ENCODE results near the gene ARMH4.

Gene ARMH4

GRCh38 chr14:57991353-57991752 is 160.7 kb downstream of the ARMH4 start:
- TF ChIP-seq GATA3 (IDR thresholded peaks at IDR 0.05; ENCODE audit: low read depth, low read length) (no peak), GATA2 (IDR thresholded peaks at IDR 0.05; ENCODE audit: low read depth, low read length) (no peak)

GRCh38 chr14:57988445-57988844 is 163.6 kb downstream of the ARMH4 start:
- TF ChIP-seq GATA3 (IDR thresholded peaks at IDR 0.05; ENCODE audit: low read depth, low read length) (no peak), GATA2 (IDR thresholded peaks at IDR 0.05; ENCODE audit: low read depth, low read length) (no peak)

- TF ChIP-seq GATA3 (IDR thresholded peaks at IDR 0.05; ENCODE audit: low read depth, low read length) (no peak), GATA2 (IDR thresholded peaks at IDR 0.05; ENCODE audit: low read depth, low read length) (no peak)
Observed at GRCh38 chr14:57987596-57988300, 164.3 kb downstream of the ARMH4 start.

DNA sequence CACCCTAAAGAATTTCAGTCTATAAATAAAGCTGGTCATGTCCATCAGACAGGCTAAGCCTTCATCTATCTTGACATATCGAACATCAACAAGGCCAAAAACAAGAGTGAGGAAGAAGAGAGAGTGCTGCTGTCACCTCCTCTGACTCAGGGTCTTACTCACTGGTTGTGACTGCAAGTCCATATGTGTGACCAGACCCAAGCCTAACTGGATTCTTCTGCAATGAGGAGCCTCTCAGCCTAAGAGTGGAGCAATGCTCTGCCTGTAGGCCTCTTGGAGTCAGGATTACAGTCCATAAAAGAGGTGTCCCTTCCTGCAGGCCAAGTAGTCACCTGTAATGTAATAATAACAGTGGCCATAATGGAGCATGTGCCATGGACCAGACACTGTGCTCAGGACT is 165.0 kb downstream of the ARMH4 start:
- TF ChIP-seq GATA3 (IDR thresholded peaks at IDR 0.05; ENCODE audit: low read depth, low read length) = no peak
- TF ChIP-seq GATA2 (IDR thresholded peaks at IDR 0.05; ENCODE audit: low read depth, low read length) = no peak

DNA sequence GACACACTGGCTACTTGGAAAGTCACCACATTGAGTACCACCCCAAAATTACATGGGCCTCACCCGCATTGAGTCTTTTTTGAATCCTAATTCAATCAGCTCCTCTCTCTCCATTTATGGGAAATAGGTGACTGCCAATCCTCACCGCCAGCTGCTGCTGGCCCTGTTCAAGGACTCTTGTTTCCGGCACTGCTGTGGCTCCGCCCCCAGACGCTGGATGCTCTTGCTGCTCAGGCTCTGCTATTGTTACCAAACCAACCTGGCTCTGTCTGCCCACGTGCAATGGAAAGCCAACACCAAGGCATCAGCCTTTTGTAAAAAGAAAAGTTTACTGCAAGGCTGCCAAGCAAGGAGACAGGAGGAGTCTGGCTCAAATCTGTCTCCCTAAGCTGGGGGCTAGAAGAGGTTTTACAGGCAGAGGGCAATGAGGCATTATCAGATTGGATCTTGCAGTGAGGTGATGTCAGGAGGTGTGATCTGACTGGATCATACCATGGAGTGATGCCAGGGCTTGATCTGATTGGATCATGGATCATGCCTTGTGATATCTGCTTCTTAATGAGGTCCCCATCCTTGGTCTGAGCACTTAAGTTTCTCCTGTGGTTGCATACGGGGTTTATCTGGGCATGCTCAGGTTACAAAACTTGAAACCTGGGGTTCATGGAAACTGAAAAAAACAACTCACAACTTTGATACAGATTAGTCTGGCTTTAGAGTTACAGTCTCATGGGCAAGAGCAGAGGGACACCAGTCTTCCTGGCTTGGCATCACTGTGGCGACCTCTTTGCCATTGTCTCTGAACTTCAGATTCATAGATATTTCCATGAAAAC is 169.0 kb downstream of the ARMH4 start:
- TF ChIP-seq GATA2 (IDR thresholded peaks at IDR 0.05; ENCODE audit: low read depth, low read length) (no peak), GATA3 (IDR thresholded peaks at IDR 0.05; ENCODE audit: low read depth, low read length) (no peak)

- TF ChIP-seq GATA2 (IDR thresholded peaks at IDR 0.05; ENCODE audit: low read depth, low read length) (no peak), GATA3 (IDR thresholded peaks at IDR 0.05; ENCODE audit: low read depth, low read length) (no peak)
Observed at GRCh38 chr14:57981817-57982560, 170.0 kb downstream of the ARMH4 start.

GRCh38 chr14:57979376-57980048 is 172.5 kb downstream of the ARMH4 start:
- no peak for TF ChIP-seq GATA3 (IDR thresholded peaks at IDR 0.05; ENCODE audit: low read depth, low read length)
- no peak for TF ChIP-seq GATA2 (IDR thresholded peaks at IDR 0.05; ENCODE audit: low read depth, low read length)

DNA sequence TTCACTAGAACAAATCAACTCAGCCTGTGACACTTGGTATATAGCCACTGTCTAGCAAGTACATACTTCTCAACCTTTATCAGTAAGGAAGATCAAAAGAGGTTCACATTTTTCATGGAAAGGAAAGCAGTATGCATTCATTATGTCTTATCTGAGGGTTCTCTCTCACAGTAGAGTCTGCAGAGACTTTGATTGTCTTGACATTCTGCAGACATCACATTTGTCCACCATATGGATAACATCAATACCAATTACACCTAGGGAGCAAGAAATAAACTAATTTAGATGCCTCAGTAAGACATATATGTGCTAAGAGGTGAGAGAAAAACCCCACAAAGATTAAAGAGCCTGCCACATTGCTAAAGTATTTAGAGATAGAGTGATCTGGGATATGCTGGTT is 175.3 kb downstream of the ARMH4 start:
- TF ChIP-seq GATA3 (IDR thresholded peaks at IDR 0.05; ENCODE audit: low read depth, low read length) (no peak), GATA2 (IDR thresholded peaks at IDR 0.05; ENCODE audit: low read depth, low read length) (no peak)

GRCh38 chr14:57974896-57975295 is 177.1 kb downstream of the ARMH4 start:
- no peak for TF ChIP-seq GATA3 (IDR thresholded peaks at IDR 0.05; ENCODE audit: low read depth, low read length)
- TF ChIP-seq GATA2 (IDR thresholded peaks at IDR 0.05; ENCODE audit: low read depth, low read length) = no peak

DNA sequence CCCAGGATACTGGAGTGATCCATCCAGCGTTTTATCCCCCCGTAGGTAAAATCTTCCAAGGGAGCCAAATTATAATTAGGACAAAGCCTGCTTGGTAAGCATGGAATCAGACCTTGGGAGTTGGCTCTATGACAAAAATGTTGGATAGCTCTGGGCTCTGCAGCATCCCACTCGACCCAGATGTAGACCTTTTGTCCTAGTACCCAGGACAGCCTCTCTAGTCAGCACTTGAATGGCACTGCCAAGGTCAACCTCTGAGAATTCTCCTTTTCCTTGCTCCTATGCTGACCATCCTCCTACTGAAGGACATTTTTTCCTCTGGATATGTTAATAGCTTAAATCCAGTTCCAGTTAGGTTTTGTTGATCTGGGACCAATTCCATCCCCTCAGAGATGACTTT is 181.4 kb downstream of the ARMH4 start:
- TF ChIP-seq GATA2 (IDR thresholded peaks at IDR 0.05; ENCODE audit: low read depth, low read length) (no peak), GATA3 (IDR thresholded peaks at IDR 0.05; ENCODE audit: low read depth, low read length) (no peak)

DNA sequence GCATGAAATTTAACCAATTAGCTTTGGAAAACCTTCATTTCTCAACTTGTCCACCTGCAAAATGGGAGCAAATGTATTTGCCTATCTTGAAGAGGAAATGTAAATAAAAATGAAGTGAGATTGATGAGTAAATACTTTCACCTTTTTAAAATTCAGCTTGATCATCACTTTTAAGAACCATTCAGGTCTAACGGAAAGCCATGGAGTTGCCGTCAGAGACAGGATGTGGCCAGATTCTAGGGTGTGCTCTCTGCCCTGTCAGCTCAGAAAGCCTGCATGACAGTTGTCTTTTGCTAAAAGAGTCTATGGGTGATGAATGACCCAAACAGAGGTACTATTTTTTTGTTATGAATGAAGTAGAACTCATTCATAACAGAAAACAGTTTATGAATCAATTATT is 181.8 kb downstream of the ARMH4 start:
- TF ChIP-seq GATA2 (IDR thresholded peaks at IDR 0.05; ENCODE audit: low read depth, low read length) (no peak), GATA3 (IDR thresholded peaks at IDR 0.05; ENCODE audit: low read depth, low read length) (no peak)

GRCh38 chr14:57963071-57963470 is 188.9 kb downstream of the ARMH4 start:
- TF ChIP-seq GATA3 (IDR thresholded peaks at IDR 0.05; ENCODE audit: low read depth, low read length) (no peak), GATA2 (IDR thresholded peaks at IDR 0.05; ENCODE audit: low read depth, low read length) (no peak)

- no peak for TF ChIP-seq GATA2 (IDR thresholded peaks at IDR 0.05; ENCODE audit: low read depth, low read length)
- no peak for TF ChIP-seq GATA3 (IDR thresholded peaks at IDR 0.05; ENCODE audit: low read depth, low read length)
Observed at GRCh38 chr14:57962325-57963035, 189.5 kb downstream of the ARMH4 start.

All from SH-SY5Y (cell line).